ENCODE results near the gene ZBTB12. TPM values are rescaled to one million over a fixed set of nuclear protein-coding genes. Genes with fewer than 3 reads are reported as not detected.
"Not testable (repeated sequence)": the region's sequence is repeated elsewhere in the genome, so short reads cannot be mapped to it uniquely, and the experiment has no call there.

ZBTB12 gene
- total RNA-seq, 2 donors from 2014 or later: 0.47 to 0.52 TPM

DNA sequence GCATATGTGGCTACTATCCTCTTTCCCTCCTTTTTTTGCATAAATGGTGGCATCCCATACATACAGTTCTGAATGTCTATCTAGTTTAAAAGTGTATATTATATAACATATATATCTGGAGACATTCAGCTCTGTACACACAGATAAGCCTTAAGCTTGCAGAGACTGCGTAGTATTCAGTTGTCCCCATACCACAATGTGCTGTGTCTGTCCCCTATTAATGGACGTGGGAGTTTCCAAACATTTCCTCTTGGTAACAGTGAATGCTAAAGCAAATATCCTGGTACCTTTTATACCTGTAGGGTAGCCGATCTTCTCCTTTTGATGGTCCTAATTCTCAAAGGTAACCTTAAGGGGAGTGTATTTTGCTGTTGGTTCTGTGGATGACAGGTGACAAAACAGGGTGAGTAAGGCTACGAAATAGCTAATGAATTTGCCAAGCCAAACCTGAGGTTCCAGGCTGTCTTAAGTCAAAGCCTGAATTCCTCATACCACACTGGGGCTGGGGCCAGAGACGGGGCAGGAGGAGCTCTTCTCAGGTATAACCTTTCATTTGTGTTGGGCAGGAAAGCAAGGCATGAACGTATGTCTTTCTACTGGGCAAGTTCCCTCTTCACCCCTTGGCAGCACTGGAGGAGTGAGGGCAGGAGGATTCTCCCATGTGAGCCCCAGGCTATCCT, 17.9 kb upstream of the ZBTB12 start:
- TF ChIP-seq, protein P1, sequence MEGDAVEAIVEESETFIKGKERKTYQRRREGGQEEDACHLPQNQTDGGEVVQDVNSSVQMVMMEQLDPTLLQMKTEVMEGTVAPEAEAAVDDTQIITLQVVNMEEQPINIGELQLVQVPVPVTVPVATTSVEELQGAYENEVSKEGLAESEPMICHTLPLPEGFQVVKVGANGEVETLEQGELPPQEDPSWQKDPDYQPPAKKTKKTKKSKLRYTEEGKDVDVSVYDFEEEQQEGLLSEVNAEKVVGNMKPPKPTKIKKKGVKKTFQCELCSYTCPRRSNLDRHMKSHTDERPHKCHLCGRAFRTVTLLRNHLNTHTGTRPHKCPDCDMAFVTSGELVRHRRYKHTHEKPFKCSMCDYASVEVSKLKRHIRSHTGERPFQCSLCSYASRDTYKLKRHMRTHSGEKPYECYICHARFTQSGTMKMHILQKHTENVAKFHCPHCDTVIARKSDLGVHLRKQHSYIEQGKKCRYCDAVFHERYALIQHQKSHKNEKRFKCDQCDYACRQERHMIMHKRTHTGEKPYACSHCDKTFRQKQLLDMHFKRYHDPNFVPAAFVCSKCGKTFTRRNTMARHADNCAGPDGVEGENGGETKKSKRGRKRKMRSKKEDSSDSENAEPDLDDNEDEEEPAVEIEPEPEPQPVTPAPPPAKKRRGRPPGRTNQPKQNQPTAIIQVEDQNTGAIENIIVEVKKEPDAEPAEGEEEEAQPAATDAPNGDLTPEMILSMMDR (IDR thresholded peaks at IDR 0.05): no peak
- Histone ChIP-seq H3K36me3 (no peaks in the 10 kb centered on the region), H3K27me3 (no peaks in the 10 kb centered on the region), H3K4me3 (no peak overlapping the region), H3K4me1 (no peaks in the 10 kb centered on the region), H3K27ac (no peak overlapping the region), H3K9me3 (no peaks in the 10 kb centered on the region)
- no peak for DNase-seq (ENCODE audit: low spot score)

DNA sequence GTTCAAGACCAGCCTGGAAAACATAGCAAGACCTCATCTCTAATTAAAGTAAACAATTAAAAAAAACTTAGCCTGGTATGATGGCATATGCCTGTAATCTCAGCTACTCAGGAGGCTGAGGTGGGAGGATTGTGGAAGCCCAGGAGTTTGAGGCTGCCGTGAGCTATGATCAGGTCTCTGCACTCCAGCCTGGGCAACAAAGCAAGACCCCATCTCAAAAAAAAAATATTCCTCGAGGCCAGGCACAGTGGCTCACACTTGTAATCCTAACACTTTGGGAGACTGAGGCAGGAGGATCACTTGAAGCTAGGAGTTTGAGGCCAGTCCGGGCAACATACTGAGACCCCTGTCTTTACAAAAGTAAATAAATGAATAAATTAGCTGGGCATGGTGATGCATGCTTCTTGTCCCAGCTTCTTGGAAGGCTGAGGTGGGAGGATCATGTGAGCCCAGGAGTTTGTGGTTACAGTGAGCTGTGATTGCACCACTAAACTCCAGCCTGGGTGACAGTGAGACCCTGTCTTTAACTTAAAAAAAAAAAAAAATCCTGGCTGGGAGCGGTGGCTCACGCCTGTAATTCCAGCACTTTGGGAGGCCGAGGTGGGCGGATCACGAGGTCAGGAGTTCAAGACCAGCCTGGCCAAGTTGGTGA, 16.3 kb upstream of the ZBTB12 start:
- Histone ChIP-seq H3K4me1 (no peaks in the 10 kb centered on the region), H3K9me3 (no peaks in the 10 kb centered on the region), H3K36me3 (no peaks in the 10 kb centered on the region), H3K4me3 (no peak overlapping the region), H3K27ac (no peak overlapping the region), H3K27me3 (no peaks in the 10 kb centered on the region)
- TF ChIP-seq, protein P1 (IDR thresholded peaks at IDR 0.05): no peak
- no peak for DNase-seq (ENCODE audit: low spot score)

DNA sequence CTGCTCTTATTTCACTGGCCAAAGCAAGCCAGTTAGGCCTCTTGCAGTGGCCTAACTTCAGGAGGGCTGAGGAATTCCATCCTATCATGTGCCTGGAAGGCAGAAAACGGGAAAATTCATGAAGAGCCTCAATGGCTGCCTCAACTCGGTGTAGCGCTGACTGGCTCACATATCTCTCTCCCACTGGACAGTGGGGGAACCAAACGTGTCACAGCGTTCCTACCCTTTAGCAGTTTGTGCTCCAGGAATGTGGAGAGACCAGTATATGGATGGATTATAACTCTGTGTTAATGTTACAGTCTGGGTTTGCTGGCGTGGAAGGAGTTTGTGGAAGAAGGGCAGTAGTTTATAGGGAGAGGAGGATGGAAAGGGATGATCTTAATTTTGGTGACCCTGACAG, 13.9 kb upstream of the ZBTB12 start:
- Histone ChIP-seq H3K27ac (no peak overlapping the region), H3K36me3 (no peaks in the 10 kb centered on the region), H3K27me3 (no peaks in the 10 kb centered on the region), H3K4me1 (no peaks in the 10 kb centered on the region), H3K9me3 (no peaks in the 10 kb centered on the region), H3K4me3 (no peak overlapping the region)
- no peak for DNase-seq (ENCODE audit: low spot score)
- TF ChIP-seq, protein P1 (IDR thresholded peaks at IDR 0.05): no peak

DNA sequence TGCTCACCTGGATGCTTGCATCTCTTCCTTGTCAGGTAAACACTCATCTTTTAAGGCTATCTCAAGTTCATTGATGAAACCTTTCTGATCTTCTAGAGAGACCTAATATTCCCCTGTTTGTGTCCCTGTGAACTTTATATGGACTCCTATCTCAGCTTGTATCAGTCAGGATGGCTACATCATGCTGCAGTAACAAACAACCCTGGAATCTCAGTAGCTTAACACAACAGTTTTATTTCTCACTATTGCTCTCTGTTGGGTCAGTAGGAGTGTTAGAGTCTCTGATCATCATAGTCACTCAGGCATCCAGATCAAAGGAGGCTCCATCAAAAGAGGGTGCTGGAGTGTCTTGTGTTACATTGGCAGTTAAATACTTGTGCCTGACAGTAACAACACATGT, 13.5 kb upstream of the ZBTB12 start:
- H3K27me3 ChIP-seq: no peaks in the 10 kb centered on the region
- no peaks in the 10 kb centered on the region for H3K36me3 ChIP-seq
- H3K27ac ChIP-seq: no peak overlapping the region
- H3K4me1 ChIP-seq: no peaks in the 10 kb centered on the region
- DNase-seq (ENCODE audit: low spot score): no peak
- TF ChIP-seq, protein P1 (IDR thresholded peaks at IDR 0.05): no peak
- no peaks in the 10 kb centered on the region for H3K9me3 ChIP-seq
- H3K4me3 ChIP-seq: no peak overlapping the region

DNA sequence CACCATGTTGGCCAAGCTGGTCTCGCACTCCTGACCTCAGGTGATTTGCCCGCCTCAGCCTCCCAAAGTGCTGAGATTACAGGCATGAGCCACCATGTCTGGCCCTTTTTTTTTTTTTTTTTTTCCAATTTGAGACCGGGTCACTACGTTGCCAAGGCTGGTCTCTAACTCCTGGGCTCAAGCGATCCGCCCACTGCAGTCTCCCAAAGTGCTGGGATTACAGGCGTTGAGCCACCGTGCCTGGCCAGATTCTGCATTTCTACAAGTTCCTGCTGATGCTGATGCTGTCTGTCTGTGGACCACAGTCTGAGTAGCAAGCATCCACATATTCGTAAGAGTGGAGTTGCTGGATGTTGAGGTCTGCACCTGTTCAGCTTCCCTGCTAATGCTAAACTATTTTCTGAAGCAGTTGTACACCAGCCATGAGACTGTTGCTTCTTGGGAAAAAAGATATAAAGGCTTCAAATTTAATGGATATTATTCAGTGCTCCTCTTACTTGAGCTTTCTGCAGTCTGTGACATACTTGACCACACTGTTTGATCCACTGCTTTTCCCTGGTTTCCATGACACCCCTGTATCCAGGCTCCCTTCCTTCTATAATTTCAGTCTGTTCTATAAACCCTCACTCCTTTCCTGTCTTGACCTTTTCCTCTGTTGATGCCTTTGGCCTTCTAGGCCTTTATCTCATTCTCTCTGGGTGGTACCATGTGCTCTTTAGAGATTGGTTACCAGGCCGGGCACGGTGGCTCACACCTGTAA, 10.1 kb upstream of the ZBTB12 start:
- DNase-seq (ENCODE audit: low spot score): no peak
- Histone ChIP-seq H3K4me1 (no peaks in the 10 kb centered on the region), H3K4me3 (no peak overlapping the region), H3K9me3 (no peaks in the 10 kb centered on the region), H3K27ac (no peak overlapping the region), H3K27me3 (no peaks in the 10 kb centered on the region), H3K36me3 (no peaks in the 10 kb centered on the region)
- TF ChIP-seq, protein P1 (IDR thresholded peaks at IDR 0.05): no peak

DNA sequence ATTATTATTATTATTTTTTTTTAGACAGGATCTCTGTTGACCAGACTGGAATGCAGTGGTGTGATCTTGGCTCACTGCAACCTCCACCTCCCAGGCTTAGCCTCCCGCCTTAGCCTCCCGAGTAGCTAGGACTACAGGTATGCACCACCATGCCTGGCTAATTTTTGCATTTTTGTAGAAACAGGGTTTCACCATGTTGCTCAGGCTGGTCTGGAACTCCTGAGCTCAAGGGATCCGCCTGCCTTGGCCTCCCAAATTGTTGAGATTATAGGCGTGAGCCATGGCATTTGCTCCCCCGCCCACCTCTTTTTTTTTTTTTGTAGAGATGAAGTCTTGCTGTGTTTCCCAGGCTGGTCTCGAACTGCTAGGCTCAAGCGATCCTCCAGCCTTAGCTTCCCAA, 7.4 kb upstream of the ZBTB12 start:
- H3K9me3 ChIP-seq; H3K4me1 ChIP-seq; DNase-seq (ENCODE audit: low spot score); H3K27me3 ChIP-seq; H3K27ac ChIP-seq; H3K36me3 ChIP-seq; H3K4me3 ChIP-seq: not testable (repeated sequence)

All from right atrium auricular region (tissue), 2 donors.